NCI-H2227 (cell line): ENCODE measurements around the gene BLTP3B.
"Not testable (repeated sequence)": the region's sequence is repeated elsewhere in the genome, so short reads cannot be mapped to it uniquely, and the experiment has no call there.

Experiments used
- DNase-seq: peaks from one replicate; lab custom pipeline; 2025; ENCODE audit not compliant: unreplicated experiment; lab: John Stamatoyannopoulos, UW

The BLTP3B gene, protein sequence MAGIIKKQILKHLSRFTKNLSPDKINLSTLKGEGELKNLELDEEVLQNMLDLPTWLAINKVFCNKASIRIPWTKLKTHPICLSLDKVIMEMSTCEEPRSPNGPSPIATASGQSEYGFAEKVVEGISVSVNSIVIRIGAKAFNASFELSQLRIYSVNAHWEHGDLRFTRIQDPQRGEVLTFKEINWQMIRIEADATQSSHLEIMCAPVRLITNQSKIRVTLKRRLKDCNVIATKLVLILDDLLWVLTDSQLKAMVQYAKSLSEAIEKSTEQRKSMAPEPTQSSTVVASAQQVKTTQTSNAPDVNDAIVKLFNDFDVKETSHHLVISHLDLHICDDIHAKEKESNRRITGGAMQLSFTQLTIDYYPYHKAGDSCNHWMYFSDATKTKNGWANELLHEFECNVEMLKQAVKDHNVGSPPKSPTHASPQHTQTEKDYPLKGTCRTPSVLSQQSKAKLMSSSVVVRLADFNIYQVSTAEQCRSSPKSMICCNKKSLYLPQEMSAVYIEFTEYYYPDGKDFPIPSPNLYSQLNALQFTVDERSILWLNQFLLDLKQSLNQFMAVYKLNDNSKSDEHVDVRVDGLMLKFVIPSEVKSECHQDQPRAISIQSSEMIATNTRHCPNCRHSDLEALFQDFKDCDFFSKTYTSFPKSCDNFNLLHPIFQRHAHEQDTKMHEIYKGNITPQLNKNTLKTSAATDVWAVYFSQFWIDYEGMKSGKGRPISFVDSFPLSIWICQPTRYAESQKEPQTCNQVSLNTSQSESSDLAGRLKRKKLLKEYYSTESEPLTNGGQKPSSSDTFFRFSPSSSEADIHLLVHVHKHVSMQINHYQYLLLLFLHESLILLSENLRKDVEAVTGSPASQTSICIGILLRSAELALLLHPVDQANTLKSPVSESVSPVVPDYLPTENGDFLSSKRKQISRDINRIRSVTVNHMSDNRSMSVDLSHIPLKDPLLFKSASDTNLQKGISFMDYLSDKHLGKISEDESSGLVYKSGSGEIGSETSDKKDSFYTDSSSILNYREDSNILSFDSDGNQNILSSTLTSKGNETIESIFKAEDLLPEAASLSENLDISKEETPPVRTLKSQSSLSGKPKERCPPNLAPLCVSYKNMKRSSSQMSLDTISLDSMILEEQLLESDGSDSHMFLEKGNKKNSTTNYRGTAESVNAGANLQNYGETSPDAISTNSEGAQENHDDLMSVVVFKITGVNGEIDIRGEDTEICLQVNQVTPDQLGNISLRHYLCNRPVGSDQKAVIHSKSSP (N-terminal part only)

DNA sequence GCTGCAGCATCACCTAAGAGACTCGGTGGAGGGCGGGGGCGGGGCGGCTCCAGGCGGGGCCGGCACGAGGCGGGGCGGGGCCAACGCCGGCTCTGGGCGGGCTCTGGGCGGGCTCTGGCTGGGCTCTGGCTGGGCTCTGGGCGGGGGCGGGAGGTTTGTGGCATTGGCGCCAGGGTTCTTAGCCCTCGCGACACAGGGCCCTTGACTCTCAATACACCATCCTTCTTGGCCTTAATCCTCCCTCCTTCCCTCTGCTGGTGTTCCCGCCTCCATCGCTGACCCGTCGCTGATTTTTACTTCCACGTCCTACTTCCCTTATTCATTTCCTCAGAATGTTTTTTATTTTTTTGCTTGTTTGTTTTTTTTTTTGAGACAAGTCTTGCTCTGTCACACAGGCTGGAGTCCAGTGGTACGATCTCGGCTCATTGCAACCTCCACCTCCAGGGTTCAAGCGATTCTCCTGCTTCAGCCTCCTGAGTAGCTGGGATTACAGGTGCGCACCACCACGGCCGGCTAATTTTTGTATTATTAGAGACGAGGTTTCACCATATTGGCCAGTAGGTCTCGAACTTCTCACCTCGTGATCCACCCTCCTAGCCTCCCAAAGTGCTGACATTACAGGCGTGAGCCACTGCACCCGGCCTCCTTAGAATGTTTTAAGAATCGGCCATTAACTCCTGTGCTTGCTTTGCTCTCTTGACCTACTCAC lies at the start of gene BLTP3B:
BLTP3B (minus strand) TSS at position 24 of the 709 bp plus-strand sequence. CDS start 239 bp downstream, outside the sequence.
- DNase-seq, result peak; percentile 89

DNA sequence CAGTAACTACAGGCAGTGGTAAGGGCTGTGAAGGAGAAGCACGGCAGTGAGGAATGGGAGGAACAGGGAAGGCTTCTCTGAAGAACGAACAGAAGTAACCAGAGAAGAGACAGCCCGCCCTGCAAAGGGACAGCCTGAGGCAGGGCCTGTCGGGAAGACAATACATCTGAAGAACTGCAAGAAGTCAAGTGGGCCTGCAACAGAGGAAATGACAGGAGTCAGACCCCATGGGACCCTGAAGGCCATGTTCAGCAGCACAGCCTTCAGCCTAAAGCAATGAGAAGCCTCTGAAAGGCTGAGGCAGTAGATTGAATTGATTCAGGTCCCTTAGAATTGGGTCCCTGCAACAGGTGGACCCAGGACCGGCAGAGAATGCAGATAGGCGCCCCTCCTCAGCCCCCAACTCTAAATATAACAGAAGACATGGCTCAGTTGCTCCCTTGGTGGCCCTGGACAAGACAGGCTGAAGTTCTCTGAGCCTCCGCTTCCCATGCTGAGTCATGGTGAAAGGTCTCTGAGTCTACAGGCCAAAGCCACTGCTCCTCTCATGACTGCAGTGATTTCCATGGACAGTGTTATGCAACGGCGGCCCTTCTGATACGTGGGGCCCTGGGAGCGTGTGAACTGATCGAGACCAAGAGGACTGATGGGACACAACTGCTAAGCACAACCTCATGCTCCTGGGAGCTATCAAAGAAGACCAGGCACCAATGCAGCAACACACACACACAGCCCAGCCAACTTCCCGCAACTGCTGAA lies 47.1 kb upstream of the BLTP3B start:
- DNase-seq, result no peak

DNA sequence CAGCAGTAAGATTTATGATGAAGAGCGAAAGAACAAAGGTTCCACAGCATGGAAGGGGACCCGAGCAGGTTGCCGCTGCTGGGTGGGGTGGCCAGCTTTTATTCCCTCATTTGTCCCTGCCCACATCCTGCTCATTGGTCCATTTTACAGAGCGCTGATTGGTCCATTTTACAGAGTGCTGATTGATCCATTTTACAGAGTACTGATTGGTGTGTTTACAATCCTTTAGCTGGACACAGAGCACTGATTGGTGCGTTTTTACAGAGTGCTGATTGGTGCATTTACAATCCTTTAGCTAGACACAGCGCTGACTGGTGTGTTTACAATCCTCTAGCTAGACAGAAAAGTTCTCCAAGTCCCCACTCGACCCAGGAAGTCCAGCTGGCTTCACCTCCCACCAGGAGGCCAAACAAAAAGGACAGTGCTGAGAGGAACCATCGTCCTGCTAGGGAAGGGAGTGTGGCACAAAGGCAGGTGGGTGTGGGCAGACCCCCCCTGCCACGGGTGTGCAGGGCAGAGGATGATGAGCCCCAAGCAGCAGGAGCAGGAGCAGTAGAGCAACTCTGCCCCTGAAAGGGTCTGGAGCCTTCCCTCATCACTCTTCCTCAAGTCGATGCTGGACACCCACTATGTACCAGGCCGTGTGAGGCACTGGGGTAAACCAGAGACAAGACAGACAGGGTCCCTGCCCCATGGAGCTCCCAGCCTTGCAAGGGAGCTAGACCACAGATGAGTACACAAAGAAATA lies 46.4 kb upstream of the BLTP3B start:
- DNase-seq, result not testable (repeated sequence)

DNA sequence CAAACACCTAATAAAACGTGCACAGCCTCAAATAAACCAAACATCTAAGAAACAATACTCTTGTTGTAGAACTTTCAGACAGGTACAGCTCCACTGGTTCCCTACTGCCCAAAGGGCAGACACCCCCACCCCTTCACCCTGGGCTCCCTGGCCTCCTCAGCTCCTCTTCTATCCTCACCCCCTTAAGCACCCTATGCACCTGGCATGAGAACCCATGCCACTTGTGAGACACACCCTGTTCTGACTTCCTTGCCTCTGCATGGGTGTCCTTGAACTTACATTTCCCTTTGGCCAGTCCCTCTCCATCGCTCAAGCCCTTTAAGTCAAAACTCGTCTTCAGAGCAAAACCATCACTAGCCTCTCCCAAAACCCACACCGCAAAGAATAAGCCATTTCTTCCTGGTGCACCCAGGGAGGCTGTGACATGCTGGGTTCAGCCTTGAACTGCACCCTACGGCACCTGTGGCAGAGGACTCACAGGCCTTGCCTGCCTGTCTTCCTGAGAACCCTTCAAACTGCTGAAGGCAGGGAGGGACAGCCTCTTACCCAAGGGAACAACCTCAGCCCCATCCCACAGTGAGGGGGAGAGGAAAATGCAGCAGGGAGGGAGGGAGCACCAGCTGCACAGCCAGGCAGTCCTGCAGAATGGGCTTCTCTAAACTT lies 45.3 kb upstream of the BLTP3B start:
- no peak for DNase-seq

DNA sequence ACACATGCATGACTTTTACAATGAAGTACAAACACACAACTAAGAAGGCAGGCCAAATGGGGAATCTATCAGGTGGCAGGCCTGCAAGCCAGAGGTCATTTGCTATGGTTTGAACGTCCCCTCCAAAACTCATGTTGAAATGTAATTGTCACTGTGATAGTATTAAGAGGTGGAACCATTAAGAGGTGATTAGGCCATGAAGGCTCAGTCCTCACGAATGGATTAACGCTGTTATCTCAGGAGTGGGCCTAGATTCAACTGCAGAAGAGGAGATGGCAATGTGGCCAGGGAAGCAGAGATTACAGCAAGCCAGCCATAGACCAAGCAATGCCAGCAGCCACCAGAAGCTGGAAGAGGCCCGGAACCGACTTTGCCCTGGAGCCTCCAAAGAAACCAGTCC lies 44.4 kb upstream of the BLTP3B start:
- DNase-seq, result no peak

DNA sequence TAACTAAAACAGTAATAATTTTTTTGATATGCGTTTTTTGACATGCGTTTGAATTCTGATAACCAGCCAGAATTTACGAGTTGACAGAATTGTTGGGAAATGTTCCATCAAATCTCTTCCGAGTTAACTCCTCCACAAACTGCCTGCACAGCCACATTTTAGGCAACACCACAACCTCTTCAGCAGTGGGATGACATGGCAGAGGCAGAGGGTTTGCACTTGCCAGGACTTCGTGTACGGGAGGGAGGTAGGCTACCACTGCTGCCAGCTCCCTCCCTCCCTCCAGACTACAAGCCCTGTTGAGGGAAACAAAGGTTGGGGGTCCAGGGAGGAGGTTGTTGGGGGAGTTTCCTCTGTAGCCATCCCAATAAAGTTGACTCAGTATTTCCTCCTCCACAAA lies 43.4 kb upstream of the BLTP3B start:
- DNase-seq, result no peak

DNA sequence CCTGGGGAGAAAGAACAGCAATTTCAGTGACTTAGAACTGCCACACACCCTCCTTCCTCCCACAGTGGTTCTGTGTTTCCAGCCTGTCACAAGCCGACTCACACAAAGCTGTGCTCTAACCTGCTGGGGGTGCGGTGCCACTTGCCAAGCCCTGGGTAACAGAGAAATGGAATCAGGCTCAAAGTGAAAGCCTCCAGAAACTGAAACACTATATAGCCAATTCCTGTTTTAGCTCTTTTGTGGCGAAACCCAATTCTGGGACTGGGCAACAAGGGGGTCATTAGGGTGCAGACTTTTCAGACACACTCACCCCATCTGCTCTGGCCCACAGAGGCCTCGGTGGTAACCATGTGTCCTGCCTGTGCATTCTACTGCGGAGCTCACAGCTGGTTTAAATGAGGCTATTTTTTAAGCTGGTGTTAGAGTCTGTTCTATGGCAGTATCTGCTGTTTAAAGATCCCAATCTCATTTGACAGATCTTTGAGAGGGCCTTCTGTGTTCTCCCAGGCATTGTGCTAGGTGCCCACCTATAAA lies 42.8 kb upstream of the BLTP3B start:
- DNase-seq, result no peak

DNA sequence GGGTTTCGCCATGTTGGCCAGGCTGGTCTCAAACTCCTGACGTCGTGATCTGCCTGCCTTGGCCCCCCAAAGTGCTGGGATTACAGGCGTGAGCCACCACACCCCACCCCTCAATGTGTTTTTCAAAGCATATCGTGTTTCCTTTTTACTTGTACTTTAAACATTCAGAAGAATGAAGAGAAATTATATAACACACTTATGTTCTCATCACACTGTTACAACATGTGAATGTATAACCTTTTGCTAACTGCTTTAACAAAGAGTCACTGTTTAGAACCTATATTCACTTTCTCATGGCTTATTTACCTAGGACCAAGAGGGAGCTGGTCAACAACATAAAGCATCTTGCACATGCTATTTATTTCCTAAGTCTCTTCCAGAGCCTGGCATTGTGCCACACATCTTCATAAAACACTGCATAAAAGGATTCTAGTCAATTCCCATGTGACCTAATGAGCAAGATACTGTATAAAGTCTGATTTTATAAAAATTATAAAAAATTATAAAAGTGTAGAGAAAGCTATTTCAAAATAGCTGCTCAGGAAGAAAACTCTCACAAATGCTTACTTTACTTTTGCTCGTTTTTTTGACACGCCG lies 42.0 kb upstream of the BLTP3B start:
- no peak for DNase-seq

DNA sequence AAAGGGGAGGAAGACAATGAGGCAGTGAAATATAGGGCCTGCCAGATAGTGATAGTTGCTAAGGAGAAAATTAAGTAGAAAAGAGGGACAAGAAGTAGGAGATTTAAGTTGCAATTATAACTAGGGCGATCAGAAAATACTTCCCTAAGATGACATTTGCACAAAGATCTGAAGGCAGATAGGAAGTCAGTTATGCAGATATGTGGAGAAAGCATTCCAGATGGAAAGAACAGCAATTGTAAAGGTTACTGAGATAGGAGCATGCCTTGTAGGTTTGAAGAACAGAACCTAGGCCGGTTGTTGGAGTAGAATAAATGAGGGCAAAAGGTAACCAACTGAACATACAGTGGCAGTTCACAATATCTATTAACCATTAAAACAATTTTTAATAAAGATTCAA lies 36.6 kb upstream of the BLTP3B start:
- DNase-seq, result no peak

DNA sequence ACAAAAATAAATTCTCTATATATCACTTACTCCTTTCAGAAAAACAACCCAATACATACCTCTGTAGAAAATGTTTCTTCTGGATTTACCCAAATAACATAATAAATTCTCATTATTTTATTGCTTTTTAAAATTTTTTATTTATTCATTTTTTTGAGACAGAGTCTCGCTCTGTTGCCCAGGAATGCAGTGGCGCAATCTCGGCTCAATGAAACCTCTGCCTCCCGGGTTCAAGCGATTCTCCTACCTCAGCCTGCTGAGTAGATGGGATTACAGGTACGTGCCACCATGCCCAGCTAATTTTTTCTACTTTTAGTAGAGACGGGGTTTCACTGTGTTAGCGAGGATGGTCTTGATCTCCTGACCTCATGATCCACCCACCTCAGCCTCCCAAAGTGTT lies 33.8 kb upstream of the BLTP3B start:
- DNase-seq, result not testable (repeated sequence)

DNA sequence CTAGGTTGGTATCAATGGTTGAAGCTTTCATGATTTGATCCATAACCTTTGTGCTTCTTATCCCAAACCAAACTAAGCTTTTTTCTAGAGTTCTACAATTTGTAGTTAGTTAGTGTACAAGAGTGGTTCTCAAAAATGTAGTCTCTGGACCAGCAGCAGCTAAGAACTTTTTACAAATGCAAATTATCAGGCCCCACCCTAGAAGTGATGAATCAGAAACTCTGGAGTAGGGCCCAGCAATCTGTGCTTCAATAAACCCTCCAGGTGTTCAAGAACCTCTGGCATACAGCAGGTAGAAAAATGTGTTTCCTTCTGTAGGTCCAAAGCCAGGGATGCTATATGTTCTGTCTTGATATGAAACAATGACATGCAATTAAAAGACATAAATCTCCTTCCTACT lies 31.8 kb upstream of the BLTP3B start:
- DNase-seq, result no peak

DNA sequence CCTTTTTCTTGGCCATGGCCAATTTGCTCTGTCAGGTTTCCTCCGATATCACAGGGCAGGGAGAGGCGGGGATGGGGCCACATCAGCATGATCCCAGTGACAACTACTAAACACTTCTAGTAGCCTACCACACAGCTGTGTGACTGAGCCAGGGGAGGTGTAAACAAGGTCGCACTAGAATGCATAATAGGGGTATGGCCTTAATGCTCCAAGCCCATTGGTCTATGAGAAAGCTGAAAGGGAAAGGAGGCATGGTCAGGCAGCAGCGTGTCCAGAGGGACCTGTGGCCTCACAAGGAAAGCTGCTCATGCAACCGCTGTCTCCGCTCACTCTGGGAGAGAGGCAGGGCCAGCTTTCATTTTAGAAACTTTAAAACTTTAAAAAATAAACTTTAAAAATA lies 30.4 kb upstream of the BLTP3B start:
- DNase-seq, result no peak

DNA sequence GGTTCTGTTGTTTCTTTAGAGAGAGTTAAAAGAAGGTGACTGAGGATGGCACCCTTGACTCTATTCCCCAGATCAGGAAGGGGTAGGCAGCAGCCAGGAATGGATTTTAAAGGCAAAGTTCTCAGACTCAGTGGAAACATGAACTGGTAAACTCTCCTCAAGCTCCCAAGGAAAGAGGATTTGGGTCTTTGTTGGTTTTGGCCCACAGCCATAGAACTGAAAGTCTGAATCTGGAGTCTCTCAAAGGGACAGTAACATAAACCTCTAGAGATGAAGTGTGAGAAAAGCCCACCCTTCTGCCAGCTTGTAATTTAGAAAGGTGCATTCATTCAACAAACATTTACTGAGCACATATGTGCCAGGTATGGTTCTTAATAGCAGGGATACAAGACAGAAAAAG lies 28.6 kb upstream of the BLTP3B start:
- DNase-seq, result no peak

DNA sequence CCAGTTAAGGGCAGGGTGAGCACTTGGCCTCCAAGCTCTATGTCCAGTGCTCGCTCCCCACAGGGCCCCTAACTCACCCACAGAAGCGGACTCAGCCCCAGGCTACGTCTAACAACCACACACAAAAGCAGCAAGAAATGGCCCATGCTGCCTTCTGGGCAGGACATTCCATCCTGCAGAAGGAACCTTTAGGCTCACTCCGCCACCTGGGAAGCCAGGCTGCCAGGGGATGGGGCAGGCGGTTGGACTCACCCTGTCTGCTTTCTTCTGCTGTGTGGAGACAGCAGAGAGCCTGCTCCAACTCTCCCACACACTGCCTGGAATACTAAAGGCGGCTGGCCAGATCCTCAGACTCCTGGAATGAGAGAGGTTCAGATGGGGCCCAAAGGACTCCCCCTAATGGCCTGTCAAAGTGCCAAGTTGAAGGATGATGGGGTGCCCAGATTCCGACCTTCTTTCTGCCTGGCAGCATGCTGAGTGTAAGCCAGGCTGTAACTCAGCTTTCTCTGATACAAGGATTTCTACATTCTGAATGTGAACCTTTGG lies 27.7 kb upstream of the BLTP3B start:
- DNase-seq, result no peak

DNA sequence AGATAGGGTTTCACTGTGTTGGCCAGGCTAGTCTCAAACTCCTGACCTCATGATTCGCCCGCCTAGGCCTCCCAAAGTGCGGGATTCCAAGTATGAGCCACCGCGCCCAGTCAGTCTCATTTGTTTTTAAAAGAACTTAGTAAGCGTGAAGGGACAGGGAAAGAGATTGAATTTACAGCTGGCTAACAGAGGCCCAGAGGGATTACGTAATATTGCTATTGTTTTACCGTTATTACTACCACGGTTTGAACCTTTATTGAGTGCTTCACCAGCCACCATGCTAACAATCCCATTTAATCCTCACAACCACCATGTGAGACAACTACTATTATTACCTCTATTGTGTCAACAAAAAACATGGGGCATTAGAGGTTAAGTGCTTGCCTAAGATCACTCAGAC lies 26.7 kb upstream of the BLTP3B start:
- DNase-seq, result no peak

DNA sequence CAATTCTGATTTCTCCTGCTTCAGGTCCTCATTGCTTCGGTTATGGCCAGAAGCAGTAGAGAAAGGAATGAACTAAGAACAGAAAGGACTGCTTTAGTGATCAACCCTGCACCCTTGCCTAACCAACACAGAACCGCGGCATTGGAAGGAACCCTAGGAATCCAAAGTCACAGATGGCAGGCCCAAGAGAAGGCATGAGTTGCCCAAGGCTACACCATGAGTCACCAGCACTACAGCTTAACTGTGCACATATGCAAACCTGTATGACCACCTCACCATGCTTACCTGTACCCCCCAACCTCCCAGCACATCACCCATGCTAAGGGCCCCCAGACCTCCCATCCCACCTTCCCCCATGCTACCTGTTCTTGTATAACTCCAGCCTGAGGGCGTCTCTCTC lies 25.9 kb upstream of the BLTP3B start:
- DNase-seq, result no peak

DNA sequence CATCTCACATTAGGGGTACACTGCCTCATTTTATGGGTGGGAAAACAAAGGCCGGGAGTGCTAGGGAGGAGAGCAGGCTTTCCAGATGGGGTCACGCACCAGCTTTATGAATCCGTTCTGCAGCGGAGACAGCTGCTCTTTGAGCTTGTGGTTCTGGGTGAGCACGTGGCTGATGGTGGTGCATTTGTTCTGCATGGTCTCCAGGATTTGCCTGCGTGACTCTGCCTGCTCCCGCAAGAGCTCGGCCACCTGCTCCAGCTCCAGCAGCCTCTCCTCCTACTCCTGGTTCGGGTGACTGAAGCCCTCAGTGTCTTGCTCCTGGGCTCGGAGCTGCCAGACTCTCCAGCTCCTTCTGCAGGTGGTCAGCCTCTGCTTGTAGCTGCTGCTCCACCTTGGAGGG lies 23.6 kb upstream of the BLTP3B start:
- DNase-seq, result no peak

DNA sequence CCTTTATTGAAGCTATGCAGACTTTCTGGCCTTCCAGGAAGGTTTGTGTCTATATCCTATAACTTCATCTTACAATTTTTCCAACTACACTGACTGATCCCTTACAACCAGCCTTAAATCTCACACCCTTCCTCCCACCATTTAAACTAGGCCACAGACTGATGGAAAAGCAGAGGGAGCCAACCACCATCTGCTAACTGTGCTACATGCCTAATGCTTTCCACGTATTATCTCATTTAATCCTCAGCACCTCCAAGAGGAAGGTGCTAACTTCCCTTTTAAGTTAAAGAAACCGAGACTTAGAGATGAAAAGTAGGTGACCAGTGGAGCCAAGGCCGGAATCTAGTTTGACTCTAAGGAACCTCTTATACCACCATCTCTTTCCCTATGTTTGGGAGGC lies 22.7 kb upstream of the BLTP3B start:
- no peak for DNase-seq
